Upper lobe of left lung (tissue), 4 donors: ENCODE results near the gene MACROD2.

Source experiments
- CTCF ChIP-seq, 6 experiments: fragments of 450-650 bp in 4 of 6; fragments of 200-600 bp in 2 of 6; sonication (generic) in 2 of 6; IDR thresholded peaks; one replicate each; pipeline ENCODE4 v1.5.1; 2016 to 2019; ENCODE audit warnings: antibody characterized with exemption in 6 of 6
- POLR2AphosphoS5 ChIP-seq, 2 donors: sonication (generic); formaldehyde crosslinking; IDR thresholded peaks; one replicate each; pipeline ENCODE4 v1.5.1; 2017; ENCODE audit warnings: antibody characterized with exemption in 2 of 2

DNA sequence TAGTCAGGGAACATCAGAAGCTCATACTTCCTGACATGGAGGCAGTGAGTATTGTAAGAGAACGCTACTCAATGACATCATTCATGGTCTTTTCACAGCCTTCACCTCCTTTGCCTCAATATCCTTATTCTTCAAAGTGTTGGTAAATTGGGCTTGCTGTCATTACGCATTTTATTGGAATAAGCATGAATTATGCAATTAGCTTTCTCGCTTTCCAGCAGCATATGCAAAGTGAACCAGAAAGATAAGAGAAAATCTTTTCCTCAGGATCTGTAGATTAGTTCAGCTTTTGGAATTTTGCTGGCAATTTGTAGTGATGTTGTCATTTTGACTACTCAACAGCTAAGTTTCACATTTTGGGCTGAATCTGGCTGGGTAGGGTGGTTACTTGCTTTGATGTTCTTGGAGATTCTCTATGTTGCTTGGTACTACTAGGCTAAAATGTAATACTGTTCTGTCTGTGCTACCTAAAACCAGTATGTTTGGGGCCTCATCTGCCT, 1565.8 kb downstream of the MACROD2 start:
- no peak for TF ChIP-seq CTCF (IDR thresholded peaks at IDR 0.05)
- no peak for TF ChIP-seq POLR2AphosphoS5 (IDR thresholded peaks at IDR 0.05)
